SK-N-SH (cell line): Measurements from ENCODE around the gene CNTROB. TPM values are rescaled to one million over a fixed set of nuclear protein-coding genes. Genes with fewer than 3 reads are reported as not detected.

Experiments used
- CTCF ChIA-PET: fragments of 300-600, 350-600 bp; formaldehyde crosslinking; extraction: SDS; loops from one replicate; lab custom pipeline; 2021; lab: Yijun Ruan, JAX
- POLR2A ChIA-PET: fragments of 350-600 bp; sonication (Branson Sonifier 250); formaldehyde crosslinking; extraction: SDS; loops from one replicate; lab custom pipeline; 2020; ENCODE audit warnings: antibody characterized with exemption, inconsistent platforms; lab: Yijun Ruan, JAX
- DNase-seq: peaks from one replicate; pipeline ENCODE4 v3.0.0; 2012
- H2AFZ ChIP-seq: fragments of 200-600 bp; sonication (generic); 2 replicates; pipeline ENCODE4 v1.8.1; 2016; ENCODE audit warnings: antibody characterized with exemption, mild to moderate bottlenecking, low read depth
- H3F3A ChIP-seq: fragments of 200-600 bp; sonication (generic); replicated peaks from 2 replicates; pipeline ENCODE3; 2016; ENCODE audit warnings: antibody characterized with exemption, mild to moderate bottlenecking; ENCODE audit not compliant: insufficient read depth
- H3K27ac ChIP-seq, 2 experiments: fragments of 200-500 bp in 1 of 2; fragments of 200-600 bp in 1 of 2; sonication (Bioruptor generic) in 1 of 2; sonication (generic), shearing (Covaris generic) in 1 of 2; 2 replicates each; pipeline versions ENCODE4 v1.5.1 to v1.6.1; 2014 to 2016; ENCODE audit warnings: low read depth in 2 of 2, inconsistent platforms in 1 of 2, low read length in 1 of 2, mild to moderate bottlenecking in 1 of 2, mixed read lengths in 1 of 2
- H3K27me3 ChIP-seq: fragments of 200-600 bp; sonication (generic), shearing (Covaris generic); 2 replicates; pipeline ENCODE4 v1.6.1; 2016; ENCODE audit warnings: mixed run types; ENCODE audit not compliant: insufficient read depth
- H3K36me3 ChIP-seq, 2 experiments: fragments of 200-500 bp in 1 of 2; fragments of 200-600 bp in 1 of 2; sonication (Bioruptor generic) in 1 of 2; sonication (generic) in 1 of 2; replicated peaks in 1 of 2; 2 replicates each; pipeline versions ENCODE3 to v1.5.1; 2014 to 2016; ENCODE audit warnings: low read length in 1 of 2, mild to moderate bottlenecking in 1 of 2; ENCODE audit not compliant: insufficient read depth in 2 of 2, control insufficient read depth in 1 of 2
- H3K4me1 ChIP-seq, 2 experiments: fragments of 200-500 bp in 1 of 2; fragments of 200-600 bp in 1 of 2; sonication (Bioruptor generic) in 1 of 2; sonication (generic), shearing (Covaris generic) in 1 of 2; 2 replicates each; pipeline versions ENCODE4 v1.5.1 to v1.6.1; 2014 to 2016; ENCODE audit warnings: low read depth in 1 of 2, low read length in 1 of 2, mixed run types in 1 of 2; ENCODE audit not compliant: insufficient read depth in 2 of 2, control insufficient read depth in 1 of 2
- H3K4me2 ChIP-seq: fragments of 200-600 bp; sonication (generic), shearing (Covaris generic); 2 replicates; pipeline ENCODE4 v1.6.1; 2017; ENCODE audit warnings: mixed run types
- H3K4me3 ChIP-seq, 2 experiments: fragments of 200-500 bp in 1 of 2; fragments of 200-600 bp in 1 of 2; sonication (Bioruptor generic) in 1 of 2; sonication (generic), shearing (Covaris generic) in 1 of 2; 2 replicates each; pipeline versions ENCODE4 v1.5.1 to v1.8.1; 2014 to 2016; ENCODE audit warnings: low read depth in 2 of 2, inconsistent platforms in 1 of 2, low read length in 1 of 2, mild to moderate bottlenecking in 1 of 2, mixed read lengths in 1 of 2, moderate library complexity in 1 of 2
- H3K79me2 ChIP-seq: fragments of 200-600 bp; sonication (generic); 2 replicates; pipeline ENCODE4 v1.8.1; 2017; ENCODE audit warnings: mild to moderate bottlenecking; ENCODE audit not compliant: insufficient read depth
- H3K9ac ChIP-seq: fragments of 200-600 bp; sonication (generic); 2 replicates; pipeline ENCODE4 v1.6.1; 2017; ENCODE audit warnings: mixed run types
- H3K9me2 ChIP-seq: fragments of 200-600 bp; sonication (generic); 2 replicates; pipeline ENCODE4 v1.6.1; 2017; ENCODE audit warnings: mixed run types
- H3K9me3 ChIP-seq: fragments of 200-600 bp; sonication (generic); 2 replicates; pipeline ENCODE4 v1.6.1; 2017; ENCODE audit warnings: mixed run types, mild to moderate bottlenecking, moderate library complexity
- H4K20me1 ChIP-seq: fragments of 200-600 bp; sonication (generic); 2 replicates; pipeline ENCODE4 v1.6.1; 2017; ENCODE audit warnings: mild to moderate bottlenecking, mixed run types; ENCODE audit not compliant: insufficient read depth
- CHD2 ChIP-seq: fragments of 150-350 bp; IDR thresholded peaks from 2 replicates; pipeline ENCODE4 v1.6.1; 2018; ENCODE audit warnings: low read length; ENCODE audit not compliant: partially characterized antibody
- EZH2phosphoT487 ChIP-seq: fragments of 200-600 bp; sonication (generic); IDR thresholded peaks from 2 replicates; pipeline ENCODE4 v1.6.1; 2017; ENCODE audit warnings: low read depth, mixed run types, mild to moderate bottlenecking, antibody characterized with exemption, moderate library complexity, borderline replicate concordance
- FOSL2 ChIP-seq: IDR thresholded peaks from 2 replicates; pipeline ENCODE4 v1.4.0; 2012; ENCODE audit warnings: low read depth, mild to moderate bottlenecking, moderate library complexity, borderline replicate concordance
- FOXJ3 ChIP-seq: sonication (generic); formaldehyde crosslinking; IDR thresholded peaks from 2 replicates; pipeline ENCODE4 v1.5.1; 2020; ENCODE audit warnings: mild to moderate bottlenecking, missing genetic modification reagents
- JUND ChIP-seq: IDR thresholded peaks from 2 replicates; pipeline ENCODE4 v1.4.0; 2012
- NFIC ChIP-seq: IDR thresholded peaks from 2 replicates; pipeline ENCODE4 v1.4.0; 2012; ENCODE audit warnings: borderline replicate concordance
- RAD21 ChIP-seq: IDR thresholded peaks from 2 replicates; pipeline ENCODE4 v1.6.1; 2012; ENCODE audit warnings: mild to moderate bottlenecking, low read length
- SIN3A ChIP-seq: IDR thresholded peaks from 2 replicates; pipeline ENCODE4 v1.6.1; 2012; ENCODE audit warnings: low read depth, mild to moderate bottlenecking, low read length, moderate library complexity, borderline replicate concordance
- TCF12 ChIP-seq: IDR thresholded peaks from 2 replicates; pipeline ENCODE4 v1.4.0; 2012
- TEAD4 ChIP-seq: IDR thresholded peaks from 2 replicates; pipeline ENCODE4 v1.4.0; 2012; ENCODE audit warnings: mild to moderate bottlenecking, borderline replicate concordance; ENCODE audit not compliant: insufficient read depth
- WGBS: methylation state at CpG from one replicate; pipeline ENCODE4 v1.1.6; 2017; ENCODE audit warnings: low lambda C conversion rate; 5-methylcytosine and 5-hydroxymethylcytosine counted together
- polyA plus RNA-seq, 3 experiments: library from polyadenylated mRNA; depleted of rRNA; stranded (reverse); fragments of >200 nt; gene quantifications; 2 replicates each; pipeline ENCODE4 v1.2.3, GENCODE V29; 2012
- TF ChIP-seq, protein P1 (sequence below): fragments of 150-350 bp; IDR thresholded peaks from 2 replicates; pipeline ENCODE4 v1.6.1; 2017; ENCODE audit warnings: antibody characterized with exemption, low read length, low read depth, borderline replicate concordance
- TF ChIP-seq, protein P2 (sequence below): fragments of 150-350 bp; IDR thresholded peaks from 2 replicates; pipeline ENCODE4 v1.6.1; 2016; ENCODE audit warnings: mild to moderate bottlenecking, low read depth, low read length
- TF ChIP-seq, protein P3 (sequence below): IDR thresholded peaks from 2 replicates; pipeline ENCODE4 v1.4.0; 2012; ENCODE audit warnings: low read depth, borderline replicate concordance

CNTROB gene
- polyA plus RNA-seq, 1 of the 3 experiments (the other 2 are of a cell fraction) = 26.3 TPM

DNA sequence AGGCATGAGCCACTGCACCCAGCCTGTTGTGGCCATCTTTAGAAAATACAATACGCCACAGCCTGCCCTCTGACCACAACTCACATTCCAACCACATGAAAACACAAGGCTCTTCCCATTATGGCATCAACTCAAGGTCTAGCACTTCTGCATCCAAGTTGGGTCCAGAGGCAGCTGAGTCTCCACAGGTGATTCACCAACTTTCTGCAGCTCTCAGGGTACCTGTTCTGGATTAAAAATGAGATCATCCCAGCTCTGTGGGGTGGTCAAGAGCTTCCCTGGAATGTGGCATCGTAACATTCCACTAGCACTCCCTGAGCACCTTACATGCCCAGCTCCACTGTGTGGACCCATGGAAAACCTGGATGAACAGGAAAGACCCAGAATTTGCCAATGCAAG, 60.5 kb downstream of the CNTROB start:
- no peak for DNase-seq
- 81% methylated on average over 2 of the region's 2 CpGs for WGBS
- Histone ChIP-seq H3K79me2 (no peaks in the 10 kb centered on the region), H3F3A (peaks cover 7% of the 10 kb centered on the region), H3K4me3 (no peak overlapping the region), H3K9me2 (no peaks in the 10 kb centered on the region), H3K4me2 (no peak overlapping the region), H3K27ac (no peak overlapping the region), H3K9ac (no peak overlapping the region), H4K20me1 (no peaks in the 10 kb centered on the region), H3K27me3 (no peaks in the 10 kb centered on the region), H3K4me1 (peaks cover 0 to 6% of the 10 kb centered on the region in 2 experiments; a peak in 2 of 4 replicates), H2AFZ (no peak overlapping the region), H3K36me3 (no peaks in the 10 kb centered on the region), H3K9me3 (no peaks in the 10 kb centered on the region)
- ChIA-PET POLR2A (no interaction called here), CTCF (interaction anchor here (1.0 to 8.6 kb wide), 7 partner anchors 24 to 249 kb away, joined by 3 to 117 read pairs (median 6); no protein-coding TSS in a partner anchor)
- TF ChIP-seq TCF12 = peak; percentile 23; the same call in 1 of the 2 replicates
- TF ChIP-seq TEAD4 = 0 out of 2 replicates have a peak, but pooled peaks have one; percentile 21
- TF ChIP-seq, protein P1, sequence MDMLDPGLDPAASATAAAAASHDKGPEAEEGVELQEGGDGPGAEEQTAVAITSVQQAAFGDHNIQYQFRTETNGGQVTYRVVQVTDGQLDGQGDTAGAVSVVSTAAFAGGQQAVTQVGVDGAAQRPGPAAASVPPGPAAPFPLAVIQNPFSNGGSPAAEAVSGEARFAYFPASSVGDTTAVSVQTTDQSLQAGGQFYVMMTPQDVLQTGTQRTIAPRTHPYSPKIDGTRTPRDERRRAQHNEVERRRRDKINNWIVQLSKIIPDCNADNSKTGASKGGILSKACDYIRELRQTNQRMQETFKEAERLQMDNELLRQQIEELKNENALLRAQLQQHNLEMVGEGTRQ = no peak

DNA sequence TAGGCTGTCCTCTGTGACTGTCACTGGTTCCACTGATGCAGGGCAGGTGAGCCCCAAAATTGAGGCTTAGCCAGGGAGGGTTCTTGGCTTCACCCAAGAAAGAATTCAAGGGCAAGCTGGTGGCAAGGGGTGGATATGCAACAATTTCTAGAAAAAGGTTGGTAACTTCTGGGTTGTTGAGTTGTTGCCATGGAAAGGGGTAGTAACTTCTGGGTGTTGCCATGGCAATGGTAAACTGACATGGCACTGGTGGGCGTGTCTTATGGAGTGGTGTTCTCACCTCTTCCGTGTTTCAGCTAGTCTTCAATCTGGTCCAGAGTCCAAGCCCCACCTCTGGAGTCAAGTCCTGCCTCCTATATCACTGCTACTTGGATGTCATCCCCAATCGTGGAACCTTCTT, 60.9 kb downstream of the CNTROB start:
- Histone ChIP-seq H3K9me3 (no peaks in the 10 kb centered on the region), H3K9me2 (no peaks in the 10 kb centered on the region), H3K9ac (no peak overlapping the region), H3F3A (peaks cover 7% of the 10 kb centered on the region), H3K79me2 (no peaks in the 10 kb centered on the region), H2AFZ (no peak overlapping the region), H3K27me3 (no peaks in the 10 kb centered on the region), H3K4me3 (no peak overlapping the region), H3K27ac (no peak overlapping the region), H3K4me2 (no peak overlapping the region), H3K4me1 (peaks cover 0 to 6% of the 10 kb centered on the region in 2 experiments; a peak in 2 of 4 replicates), H3K36me3 (no peaks in the 10 kb centered on the region), H4K20me1 (no peaks in the 10 kb centered on the region)
- CTCF ChIA-PET = interaction anchor here (1.0 to 8.6 kb wide), 8 partner anchors 21 to 249 kb away, joined by 3 to 117 read pairs (median 6); no protein-coding TSS in a partner anchor
- TF ChIP-seq FOXJ3 (no peak), TEAD4 (no peak), JUND (no peak), RAD21 (no peak), FOSL2 (no peak), CHD2 (no peak), NFIC (no peak), SIN3A (no peak), EZH2phosphoT487 (no peak)
- TF ChIP-seq, protein P2, sequence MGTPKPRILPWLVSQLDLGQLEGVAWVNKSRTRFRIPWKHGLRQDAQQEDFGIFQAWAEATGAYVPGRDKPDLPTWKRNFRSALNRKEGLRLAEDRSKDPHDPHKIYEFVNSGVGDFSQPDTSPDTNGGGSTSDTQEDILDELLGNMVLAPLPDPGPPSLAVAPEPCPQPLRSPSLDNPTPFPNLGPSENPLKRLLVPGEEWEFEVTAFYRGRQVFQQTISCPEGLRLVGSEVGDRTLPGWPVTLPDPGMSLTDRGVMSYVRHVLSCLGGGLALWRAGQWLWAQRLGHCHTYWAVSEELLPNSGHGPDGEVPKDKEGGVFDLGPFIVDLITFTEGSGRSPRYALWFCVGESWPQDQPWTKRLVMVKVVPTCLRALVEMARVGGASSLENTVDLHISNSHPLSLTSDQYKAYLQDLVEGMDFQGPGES = no peak
- TF ChIP-seq, protein P3, sequence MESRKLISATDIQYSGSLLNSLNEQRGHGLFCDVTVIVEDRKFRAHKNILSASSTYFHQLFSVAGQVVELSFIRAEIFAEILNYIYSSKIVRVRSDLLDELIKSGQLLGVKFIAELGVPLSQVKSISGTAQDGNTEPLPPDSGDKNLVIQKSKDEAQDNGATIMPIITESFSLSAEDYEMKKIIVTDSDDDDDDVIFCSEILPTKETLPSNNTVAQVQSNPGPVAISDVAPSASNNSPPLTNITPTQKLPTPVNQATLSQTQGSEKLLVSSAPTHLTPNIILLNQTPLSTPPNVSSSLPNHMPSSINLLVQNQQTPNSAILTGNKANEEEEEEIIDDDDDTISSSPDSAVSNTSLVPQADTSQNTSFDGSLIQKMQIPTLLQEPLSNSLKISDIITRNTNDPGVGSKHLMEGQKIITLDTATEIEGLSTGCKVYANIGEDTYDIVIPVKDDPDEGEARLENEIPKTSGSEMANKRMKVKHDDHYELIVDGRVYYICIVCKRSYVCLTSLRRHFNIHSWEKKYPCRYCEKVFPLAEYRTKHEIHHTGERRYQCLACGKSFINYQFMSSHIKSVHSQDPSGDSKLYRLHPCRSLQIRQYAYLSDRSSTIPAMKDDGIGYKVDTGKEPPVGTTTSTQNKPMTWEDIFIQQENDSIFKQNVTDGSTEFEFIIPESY = no peak
- POLR2A ChIA-PET = no interaction called here
- DNase-seq = no peak
- WGBS = 62% methylated on average over 3 of the region's 3 CpGs
